Stimulated activated naive B cell treated with anti-CD40 and anti-IgM and Interleukin-4, amounts not matched to agents 10 μg/mL and 1 μg/mL and 100 μg/mL, for 72 hours (primary cell): ENCODE data around the gene CYB5D1.

Experiments used
- ATAC-seq, 2 donors: fragments of 150-1000 bp; cut with Tn5 transposase; replicated peaks; 2 replicates each; pipeline ENCODE4 v1.10.0; 2021; ENCODE audit warnings: moderate library complexity in 1 of 2
- DNase-seq: peaks from one replicate; pipeline ENCODE4 v3.0.0; 2021
- H3K27ac Mint-ChIP-seq: one replicate; pipeline ENCODE4 v1.8.0; 2022; ENCODE audit warnings: mild to moderate bottlenecking, mixed read lengths
- H3K27me3 Mint-ChIP-seq, 2 donors: one replicate each; pipeline ENCODE4 v1.8.0; 2022; ENCODE audit warnings: mixed read lengths in 2 of 2
- H3K36me3 Mint-ChIP-seq, 2 donors: one replicate each; pipeline ENCODE4 v1.8.0; 2022; ENCODE audit warnings: mixed read lengths in 2 of 2, mild to moderate bottlenecking in 1 of 2
- H3K4me1 Mint-ChIP-seq, 2 donors: one replicate each; pipeline ENCODE4 v1.8.0; 2022; ENCODE audit warnings: mixed read lengths in 2 of 2, mild to moderate bottlenecking in 1 of 2
- H3K4me3 Mint-ChIP-seq, 2 donors: one replicate each; pipeline ENCODE4 v1.8.0; 2022; ENCODE audit warnings: mild to moderate bottlenecking in 2 of 2, mixed read lengths in 2 of 2, moderate library complexity in 1 of 2
- H3K9me3 Mint-ChIP-seq, 2 donors: one replicate each; pipeline ENCODE4 v1.8.0; 2022; ENCODE audit warnings: mixed read lengths in 2 of 2, mild to moderate bottlenecking in 1 of 2

The CYB5D1 gene

GRCh38 chr17:7824021-7824924 is 33.5 kb upstream of the CYB5D1 start:
- ATAC-seq (no peak), DNase-seq (no peak)
- Mint-ChIP-seq H3K27me3 (peaks cover 13 to 35% of the 10 kb centered on the region in 2 donors), H3K4me3 (no peak overlapping the region), H3K27ac (no peak overlapping the region), H3K4me1 (peaks cover 7% of the 10 kb centered on the region in 2 donors), H3K36me3 (no peaks in the 10 kb centered on the region), H3K9me3 (no peaks in the 10 kb centered on the region)

GRCh38 chr17:7825206-7825990 is 32.4 kb upstream of the CYB5D1 start:
- no peak overlapping the region for H3K27ac Mint-ChIP-seq
- ATAC-seq = peak; percentile 22 to 36
- H3K9me3 Mint-ChIP-seq = no peaks in the 10 kb centered on the region

GRCh38 chr17:7830616-7831015 is 27.2 kb upstream of the CYB5D1 start:
- H3K36me3 Mint-ChIP-seq = no peaks in the 10 kb centered on the region

More at GRCh38 chr17:7825206-7825990, 32.4 kb upstream of the CYB5D1 start:
- Mint-ChIP-seq H3K27me3 (peaks cover 11 to 28% of the 10 kb centered on the region in 2 donors), H3K4me1 (peaks cover 7% of the 10 kb centered on the region in 2 donors), H3K36me3 (no peaks in the 10 kb centered on the region), H3K4me3 (no peak overlapping the region)
- no peak for DNase-seq

GRCh38 chr17:7831233-7831632 is 26.6 kb upstream of the CYB5D1 start:
- H3K27ac Mint-ChIP-seq = no peak overlapping the region
- peaks cover 19 to 26% of the 10 kb centered on the region in 2 donors for H3K27me3 Mint-ChIP-seq
- DNase-seq = no peak
- no peaks in the 10 kb centered on the region for H3K36me3 Mint-ChIP-seq
- peaks cover 0 to 1% of the 10 kb centered on the region in 2 donors for H3K9me3 Mint-ChIP-seq
- H3K4me1 Mint-ChIP-seq = peaks cover 12 to 24% of the 10 kb centered on the region in 2 donors
- H3K4me3 Mint-ChIP-seq = no peak overlapping the region
- ATAC-seq = no peak

More at GRCh38 chr17:7830616-7831015, 27.2 kb upstream of the CYB5D1 start:
- peaks cover 0 to 1% of the 10 kb centered on the region in 2 donors for H3K9me3 Mint-ChIP-seq
- H3K4me3 Mint-ChIP-seq = no peak overlapping the region
- H3K27me3 Mint-ChIP-seq = peaks cover 19 to 26% of the 10 kb centered on the region in 2 donors
- peaks cover 9 to 19% of the 10 kb centered on the region in 2 donors for H3K4me1 Mint-ChIP-seq
- no peak overlapping the region for H3K27ac Mint-ChIP-seq
- ATAC-seq = no peak
- no peak for DNase-seq

- Mint-ChIP-seq H3K27me3 (peaks cover 13 to 26% of the 10 kb centered on the region in 2 donors), H3K4me1 (peaks cover 24 to 36% of the 10 kb centered on the region in 2 donors), H3K4me3 (no peak overlapping the region), H3K27ac (no peak overlapping the region), H3K36me3 (no peaks in the 10 kb centered on the region), H3K9me3 (peaks cover 0 to 1% of the 10 kb centered on the region in 2 donors)
- DNase-seq = no peak
- ATAC-seq = no peak
Observed at GRCh38 chr17:7832431-7832830, 25.4 kb upstream of the CYB5D1 start.

- no peak for ATAC-seq
- peak overlapping the region; percentile 95 for H3K27ac Mint-ChIP-seq
- peaks cover 0 to 1% of the 10 kb centered on the region in 2 donors for H3K9me3 Mint-ChIP-seq
- DNase-seq = no peak
- H3K36me3 Mint-ChIP-seq = no peaks in the 10 kb centered on the region
- H3K4me3 Mint-ChIP-seq = peak overlapping the region; percentile 86 to 95
- peaks cover 13 to 26% of the 10 kb centered on the region in 2 donors for H3K27me3 Mint-ChIP-seq
- peaks cover 27 to 41% of the 10 kb centered on the region in 2 donors for H3K4me1 Mint-ChIP-seq
Observed at GRCh38 chr17:7833011-7833794, 24.6 kb upstream of the CYB5D1 start.

GRCh38 chr17:7833795-7834541 is 23.8 kb upstream of the CYB5D1 start, which contains the start of gene KDM6B:
Gene KDM6B (plus strand): TSS chr17:7834217. CDS start chr17:7845555, 11,338 bp downstream.
- DNase-seq = peak; percentile 82
- Mint-ChIP-seq H3K4me1 (peaks cover 34 to 48% of the 10 kb centered on the region in 2 donors), H3K27ac (peak within 1 kb of the TSS; percentile 97), H3K36me3 (no peaks in the 10 kb centered on the region), H3K4me3 (peak within 1 kb of the TSS; percentile 86 to 95), H3K9me3 (peaks cover 0 to 1% of the 10 kb centered on the region in 2 donors), H3K27me3 (peaks cover 12 to 26% of the 10 kb centered on the region in 2 donors)
- ATAC-seq = peak; percentile 67 to 71

GRCh38 chr17:7834542-7834956 is 23.3 kb upstream of the CYB5D1 start:
- Mint-ChIP-seq H3K36me3 (no peaks in the 10 kb centered on the region), H3K9me3 (peaks cover 0 to 1% of the 10 kb centered on the region in 2 donors), H3K4me1 (peaks cover 38 to 54% of the 10 kb centered on the region in 2 donors), H3K27ac (peak overlapping the region; percentile 97), H3K27me3 (peaks cover 6 to 22% of the 10 kb centered on the region in 2 donors), H3K4me3 (peak overlapping the region; percentile 86 to 95)
- ATAC-seq (peak; percentile 47 to 49), DNase-seq (peak; percentile 53)

- H3K27me3 Mint-ChIP-seq = peaks cover 6 to 22% of the 10 kb centered on the region in 2 donors
- peak; percentile 52 to 56 for ATAC-seq
- H3K27ac Mint-ChIP-seq = peak overlapping the region; percentile 97
- no peaks in the 10 kb centered on the region for H3K36me3 Mint-ChIP-seq
- peak overlapping the region; percentile 86 to 95 for H3K4me3 Mint-ChIP-seq
- peaks cover 0 to 1% of the 10 kb centered on the region in 2 donors for H3K9me3 Mint-ChIP-seq
- peaks cover 43 to 60% of the 10 kb centered on the region in 2 donors for H3K4me1 Mint-ChIP-seq
- peak; percentile 79 for DNase-seq
Observed at GRCh38 chr17:7834957-7835813, 22.6 kb upstream of the CYB5D1 start.

- DNase-seq (no peak), ATAC-seq (peak; percentile 37 to 42)
- Mint-ChIP-seq H3K36me3 (peaks cover 2 to 3% of the 10 kb centered on the region in 2 donors), H3K27ac (peak overlapping the region; percentile 97), H3K9me3 (peaks cover 0 to 1% of the 10 kb centered on the region in 2 donors), H3K4me3 (peak overlapping the region; percentile 86 to 95), H3K4me1 (peaks cover 49 to 69% of the 10 kb centered on the region in 2 donors), H3K27me3 (peaks cover 6 to 16% of the 10 kb centered on the region in 2 donors)
Observed at GRCh38 chr17:7835814-7836595, 21.8 kb upstream of the CYB5D1 start.

GRCh38 chr17:7836596-7837407 is 21.0 kb upstream of the CYB5D1 start:
- Mint-ChIP-seq H3K36me3 (peaks cover 5 to 7% of the 10 kb centered on the region in 2 donors), H3K27ac (peak overlapping the region; percentile 97), H3K4me1 (peaks cover 54 to 77% of the 10 kb centered on the region in 2 donors), H3K4me3 (peak overlapping the region; percentile 86 to 95), H3K9me3 (peaks cover 0 to 1% of the 10 kb centered on the region in 2 donors), H3K27me3 (peaks cover 6 to 10% of the 10 kb centered on the region in 2 donors)
- DNase-seq (peak; percentile 47), ATAC-seq (no peak)
